GM12874 (cell line): ENCODE measurements around the gene SLC15A2.
A peak's percentile ranks its signal among the peaks of the same experiment; 100 is the strongest.

Experiments
- CTCF ChIP-seq: IDR thresholded peaks from 2 replicates; pipeline ENCODE4 v1.5.1; 2011; ENCODE audit warnings: low read depth, mild to moderate bottlenecking, control low read depth, low read length, moderate library complexity; ENCODE audit not compliant: insufficient read depth

Gene SLC15A2

GRCh38 chr3:121871430-121871829 lies 22.8 kb upstream of the SLC15A2 start:
- no peak for TF ChIP-seq CTCF

GRCh38 chr3:121878411-121878810 lies 15.8 kb upstream of the SLC15A2 start:
- TF ChIP-seq CTCF: no peak

- peak; percentile 14; the same call in 1 of the 2 replicates for TF ChIP-seq CTCF
Measured at GRCh38 chr3:121883507-121883906, 10.7 kb upstream of the SLC15A2 start.

- no peak for TF ChIP-seq CTCF
Measured at GRCh38 chr3:121885386-121885785, 8.8 kb upstream of the SLC15A2 start.

- TF ChIP-seq CTCF: no peak
Measured at GRCh38 chr3:121895121-121895520, 920 bp downstream of the SLC15A2 start.

- TF ChIP-seq CTCF: no peak
Measured at GRCh38 chr3:121895736-121896135, 1.5 kb downstream of the SLC15A2 start.

- no peak for TF ChIP-seq CTCF
Measured at GRCh38 chr3:121896823-121897222, 2.6 kb downstream of the SLC15A2 start.

GRCh38 chr3:121897296-121897695 lies 3.1 kb downstream of the SLC15A2 start:
- TF ChIP-seq CTCF: no peak
